Measurements from ENCODE around the gene CXXC4.

Gene CXXC4

DNA sequence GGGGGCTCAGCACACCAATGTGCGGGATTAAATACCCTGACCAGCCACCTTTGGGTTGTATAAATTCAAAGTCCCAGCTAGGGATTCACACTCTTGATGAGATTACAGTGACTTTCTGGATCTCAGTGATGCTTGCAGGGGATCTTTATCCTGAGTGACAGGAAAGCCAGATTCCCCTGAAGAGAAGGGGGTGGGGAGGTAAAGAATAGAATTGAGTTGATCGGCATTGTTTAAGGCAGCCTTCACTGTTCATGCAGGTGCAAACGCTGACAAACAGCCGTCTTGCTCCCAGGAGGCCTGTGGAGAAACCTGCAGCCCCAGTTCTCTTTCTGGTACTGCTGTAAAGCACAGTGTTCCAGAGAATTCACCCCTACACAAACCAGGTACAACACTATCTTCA, 19.0 kb downstream of the CXXC4 start (continued):
- TF ChIP-seq TSHZ2 (CRISPR knock-in tag; IDR thresholded peaks at IDR 0.05) (no peak), ESRRG (CRISPR knock-in tag; IDR thresholded peaks at IDR 0.05) (no peak), BACH2 (CRISPR knock-in tag; IDR thresholded peaks at IDR 0.05; ENCODE audit: borderline replicate concordance) (no peak), ZFP3 (CRISPR knock-in tag; IDR thresholded peaks at IDR 0.05) (no peak), ZC3H10 (CRISPR knock-in tag; IDR thresholded peaks at IDR 0.05) (no peak), ARNTL (CRISPR knock-in tag; IDR thresholded peaks at IDR 0.05; ENCODE audit: borderline replicate concordance, low read depth) (no peak), ZFP30 (CRISPR knock-in tag; IDR thresholded peaks at IDR 0.05) (no peak)
- TF ChIP-seq, protein P1, sequence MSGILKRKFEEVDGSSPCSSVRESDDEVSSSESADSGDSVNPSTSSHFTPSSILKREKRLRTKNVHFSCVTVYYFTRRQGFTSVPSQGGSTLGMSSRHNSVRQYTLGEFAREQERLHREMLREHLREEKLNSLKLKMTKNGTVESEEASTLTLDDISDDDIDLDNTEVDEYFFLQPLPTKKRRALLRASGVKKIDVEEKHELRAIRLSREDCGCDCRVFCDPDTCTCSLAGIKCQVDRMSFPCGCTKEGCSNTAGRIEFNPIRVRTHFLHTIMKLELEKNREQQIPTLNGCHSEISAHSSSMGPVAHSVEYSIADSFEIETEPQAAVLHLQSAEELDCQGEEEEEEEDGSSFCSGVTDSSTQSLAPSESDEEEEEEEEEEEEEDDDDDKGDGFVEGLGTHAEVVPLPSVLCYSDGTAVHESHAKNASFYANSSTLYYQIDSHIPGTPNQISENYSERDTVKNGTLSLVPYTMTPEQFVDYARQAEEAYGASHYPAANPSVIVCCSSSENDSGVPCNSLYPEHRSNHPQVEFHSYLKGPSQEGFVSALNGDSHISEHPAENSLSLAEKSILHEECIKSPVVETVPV (CRISPR knock-in tag; IDR thresholded peaks at IDR 0.05), result no peak

- TF ChIP-seq PPARA (CRISPR knock-in tag; IDR thresholded peaks at IDR 0.05; ENCODE audit: borderline replicate concordance) (no peak), ZC3H10 (CRISPR knock-in tag; IDR thresholded peaks at IDR 0.05) (no peak), TCF4 (CRISPR knock-in tag; IDR thresholded peaks at IDR 0.05; ENCODE audit: borderline replicate concordance) (no peak), TSHZ2 (CRISPR knock-in tag; IDR thresholded peaks at IDR 0.05) (no peak), GLIS3 (CRISPR knock-in tag; IDR thresholded peaks at IDR 0.05) (no peak), CSDC2 (CRISPR knock-in tag; IDR thresholded peaks at IDR 0.05) (no peak), ZNF70 (CRISPR knock-in tag; IDR thresholded peaks at IDR 0.05) (no peak), ESRRG (CRISPR knock-in tag; IDR thresholded peaks at IDR 0.05) (no peak), BACH2 (CRISPR knock-in tag; IDR thresholded peaks at IDR 0.05; ENCODE audit: borderline replicate concordance) (no peak)
- TF ChIP-seq, protein P2, sequence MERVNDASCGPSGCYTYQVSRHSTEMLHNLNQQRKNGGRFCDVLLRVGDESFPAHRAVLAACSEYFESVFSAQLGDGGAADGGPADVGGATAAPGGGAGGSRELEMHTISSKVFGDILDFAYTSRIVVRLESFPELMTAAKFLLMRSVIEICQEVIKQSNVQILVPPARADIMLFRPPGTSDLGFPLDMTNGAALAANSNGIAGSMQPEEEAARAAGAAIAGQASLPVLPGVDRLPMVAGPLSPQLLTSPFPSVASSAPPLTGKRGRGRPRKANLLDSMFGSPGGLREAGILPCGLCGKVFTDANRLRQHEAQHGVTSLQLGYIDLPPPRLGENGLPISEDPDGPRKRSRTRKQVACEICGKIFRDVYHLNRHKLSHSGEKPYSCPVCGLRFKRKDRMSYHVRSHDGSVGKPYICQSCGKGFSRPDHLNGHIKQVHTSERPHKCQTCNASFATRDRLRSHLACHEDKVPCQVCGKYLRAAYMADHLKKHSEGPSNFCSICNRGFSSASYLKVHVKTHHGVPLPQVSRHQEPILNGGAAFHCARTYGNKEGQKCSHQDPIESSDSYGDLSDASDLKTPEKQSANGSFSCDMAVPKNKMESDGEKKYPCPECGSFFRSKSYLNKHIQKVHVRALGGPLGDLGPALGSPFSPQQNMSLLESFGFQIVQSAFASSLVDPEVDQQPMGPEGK (CRISPR knock-in tag; IDR thresholded peaks at IDR 0.05; ENCODE audit: borderline replicate concordance), result no peak
- TF ChIP-seq, protein P3, sequence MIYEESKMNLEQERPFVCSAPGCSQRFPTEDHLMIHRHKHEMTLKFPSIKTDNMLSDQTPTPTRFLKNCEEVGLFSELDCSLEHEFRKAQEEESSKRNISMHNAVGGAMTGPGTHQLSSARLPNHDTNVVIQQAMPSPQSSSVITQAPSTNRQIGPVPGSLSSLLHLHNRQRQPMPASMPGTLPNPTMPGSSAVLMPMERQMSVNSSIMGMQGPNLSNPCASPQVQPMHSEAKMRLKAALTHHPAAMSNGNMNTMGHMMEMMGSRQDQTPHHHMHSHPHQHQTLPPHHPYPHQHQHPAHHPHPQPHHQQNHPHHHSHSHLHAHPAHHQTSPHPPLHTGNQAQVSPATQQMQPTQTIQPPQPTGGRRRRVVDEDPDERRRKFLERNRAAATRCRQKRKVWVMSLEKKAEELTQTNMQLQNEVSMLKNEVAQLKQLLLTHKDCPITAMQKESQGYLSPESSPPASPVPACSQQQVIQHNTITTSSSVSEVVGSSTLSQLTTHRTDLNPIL (CRISPR knock-in tag; IDR thresholded peaks at IDR 0.05; ENCODE audit: low read depth), result no peak
- TF ChIP-seq, protein P1 (CRISPR knock-in tag; IDR thresholded peaks at IDR 0.05), result no peak
- no peak for ATAC-seq
These were observed 21.9 kb downstream of the CXXC4 start for GRCh38 chr4:104472766-104473165.

DNA sequence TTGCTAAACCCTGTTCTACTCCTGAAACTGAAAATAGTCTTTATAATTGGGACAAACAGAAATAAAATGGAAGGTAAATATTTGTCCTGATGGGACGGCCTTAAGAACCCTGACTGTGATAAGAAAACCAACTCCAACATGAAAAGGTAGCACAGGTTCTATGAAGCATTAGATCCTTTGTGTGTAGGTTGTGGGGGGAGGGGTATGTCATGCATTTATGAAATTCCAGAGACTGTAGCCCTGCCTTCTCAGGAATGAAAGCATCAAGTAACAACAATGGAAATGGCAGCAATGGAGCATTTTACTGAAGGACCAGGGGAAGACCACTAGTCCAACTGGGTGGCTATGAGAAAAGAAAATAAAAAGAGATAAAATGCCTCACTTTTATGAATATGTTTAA, 23.9 kb downstream of the CXXC4 start:
- ATAC-seq, result no peak
- TF ChIP-seq ZNF8 (CRISPR knock-in tag; IDR thresholded peaks at IDR 0.05) (no peak), RARB (CRISPR knock-in tag; IDR thresholded peaks at IDR 0.05) (no peak), TSHZ2 (CRISPR knock-in tag; IDR thresholded peaks at IDR 0.05) (no peak), TCF4 (CRISPR knock-in tag; IDR thresholded peaks at IDR 0.05; ENCODE audit: borderline replicate concordance) (no peak), CSDC2 (CRISPR knock-in tag; IDR thresholded peaks at IDR 0.05) (no peak)
